Measurements from ENCODE around the gene CBLIF. TPM values are rescaled to one million over a fixed set of nuclear protein-coding genes. Genes with fewer than 3 reads are reported as not detected.
"Not testable (repeated sequence)": the region's sequence is repeated elsewhere in the genome, so short reads cannot be mapped to it uniquely, and the experiment has no call there.

The CBLIF gene
- total RNA-seq, 1 donor from 2014 or later, result not detected

- no peak for DNase-seq
Measured at GRCh38 chr11:59794417-59794816, 50.9 kb downstream of the CBLIF start.

- DNase-seq, result no peak
Measured at GRCh38 chr11:59792507-59792906, 52.8 kb downstream of the CBLIF start.

GRCh38 chr11:59791639-59792038 lies 53.7 kb downstream of the CBLIF start:
- no peak for DNase-seq

GRCh38 chr11:59787816-59788215 lies 57.5 kb downstream of the CBLIF start:
- DNase-seq, result no peak

- no peak for DNase-seq
Measured at GRCh38 chr11:59787255-59787588, 58.1 kb downstream of the CBLIF start.

GRCh38 chr11:59785818-59786217 lies 59.5 kb downstream of the CBLIF start:
- DNase-seq, result no peak

- DNase-seq, result not testable (repeated sequence)
Measured at GRCh38 chr11:59784441-59784840, 60.9 kb downstream of the CBLIF start.

GRCh38 chr11:59783632-59784090 lies 61.6 kb downstream of the CBLIF start:
- no peak for DNase-seq

GRCh38 chr11:59782080-59782479 lies 63.2 kb downstream of the CBLIF start:
- DNase-seq, result no peak

GRCh38 chr11:59779487-59779886 lies 65.8 kb downstream of the CBLIF start:
- no peak for DNase-seq

Other genes with a start within 250 kb of the CBLIF start
- gene OSBP, start 229.7 kb downstream of the CBLIF start, total RNA-seq, result 35.8 TPM
- gene PATL1, start 176.5 kb downstream of the CBLIF start, total RNA-seq, result 9.5 TPM
- not detected for gene OR10V1, start 131.7 kb downstream of the CBLIF start, total RNA-seq
- gene STX3, start 90.1 kb downstream of the CBLIF start, total RNA-seq, result 19.5 TPM
- 24.7 TPM for gene MRPL16, start 34.7 kb downstream of the CBLIF start, total RNA-seq
- gene TCN1, start 21.0 kb upstream of the CBLIF start, total RNA-seq, result 12.0 TPM
- gene OOSP3, start 33.3 kb upstream of the CBLIF start, total RNA-seq, result not detected
- not detected for gene OOSP1, start 92.9 kb upstream of the CBLIF start, total RNA-seq
- gene OOSP4A, start 118.5 kb upstream of the CBLIF start, total RNA-seq, result not detected
- not detected for gene OOSP4B, start 171.7 kb upstream of the CBLIF start, total RNA-seq
- not detected for gene OOSP2, start 194.9 kb upstream of the CBLIF start, total RNA-seq
- gene MS4A3, start 211.2 kb upstream of the CBLIF start, total RNA-seq, result 18.1 TPM
- 11.1 TPM for gene MS4A2, start 243.2 kb upstream of the CBLIF start, total RNA-seq

All from skin of body (tissue), 2 donors.